ENCODE measurements around the gene SLCO3A1.

DNA sequence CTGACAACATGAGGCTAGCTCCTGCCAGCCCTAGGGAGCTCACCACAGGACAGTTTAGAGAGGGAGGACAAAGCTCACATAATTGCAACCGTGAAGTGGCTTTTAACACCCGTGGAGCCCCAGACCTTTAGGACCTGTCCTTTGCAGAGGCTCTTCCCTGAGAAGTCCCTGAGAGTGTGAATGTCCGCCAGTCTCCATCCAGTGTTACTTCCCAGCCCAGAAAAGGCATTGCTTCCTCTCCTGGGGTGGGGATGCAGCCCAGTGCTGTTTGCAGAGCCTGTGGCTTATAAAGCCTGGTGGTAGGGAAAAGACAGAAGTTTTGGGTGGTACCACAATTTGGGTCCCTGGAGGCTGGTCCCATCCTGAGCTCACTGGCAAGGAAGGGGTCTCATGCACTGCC lies 182.0 kb downstream of the SLCO3A1 start:
- TF ChIP-seq, protein P1, sequence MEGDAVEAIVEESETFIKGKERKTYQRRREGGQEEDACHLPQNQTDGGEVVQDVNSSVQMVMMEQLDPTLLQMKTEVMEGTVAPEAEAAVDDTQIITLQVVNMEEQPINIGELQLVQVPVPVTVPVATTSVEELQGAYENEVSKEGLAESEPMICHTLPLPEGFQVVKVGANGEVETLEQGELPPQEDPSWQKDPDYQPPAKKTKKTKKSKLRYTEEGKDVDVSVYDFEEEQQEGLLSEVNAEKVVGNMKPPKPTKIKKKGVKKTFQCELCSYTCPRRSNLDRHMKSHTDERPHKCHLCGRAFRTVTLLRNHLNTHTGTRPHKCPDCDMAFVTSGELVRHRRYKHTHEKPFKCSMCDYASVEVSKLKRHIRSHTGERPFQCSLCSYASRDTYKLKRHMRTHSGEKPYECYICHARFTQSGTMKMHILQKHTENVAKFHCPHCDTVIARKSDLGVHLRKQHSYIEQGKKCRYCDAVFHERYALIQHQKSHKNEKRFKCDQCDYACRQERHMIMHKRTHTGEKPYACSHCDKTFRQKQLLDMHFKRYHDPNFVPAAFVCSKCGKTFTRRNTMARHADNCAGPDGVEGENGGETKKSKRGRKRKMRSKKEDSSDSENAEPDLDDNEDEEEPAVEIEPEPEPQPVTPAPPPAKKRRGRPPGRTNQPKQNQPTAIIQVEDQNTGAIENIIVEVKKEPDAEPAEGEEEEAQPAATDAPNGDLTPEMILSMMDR (IDR thresholded peaks at IDR 0.05), result no peak
- no peak for TF ChIP-seq RORB (CRISPR knock-in tag; IDR thresholded peaks at IDR 0.05)
- TF ChIP-seq, protein P2, sequence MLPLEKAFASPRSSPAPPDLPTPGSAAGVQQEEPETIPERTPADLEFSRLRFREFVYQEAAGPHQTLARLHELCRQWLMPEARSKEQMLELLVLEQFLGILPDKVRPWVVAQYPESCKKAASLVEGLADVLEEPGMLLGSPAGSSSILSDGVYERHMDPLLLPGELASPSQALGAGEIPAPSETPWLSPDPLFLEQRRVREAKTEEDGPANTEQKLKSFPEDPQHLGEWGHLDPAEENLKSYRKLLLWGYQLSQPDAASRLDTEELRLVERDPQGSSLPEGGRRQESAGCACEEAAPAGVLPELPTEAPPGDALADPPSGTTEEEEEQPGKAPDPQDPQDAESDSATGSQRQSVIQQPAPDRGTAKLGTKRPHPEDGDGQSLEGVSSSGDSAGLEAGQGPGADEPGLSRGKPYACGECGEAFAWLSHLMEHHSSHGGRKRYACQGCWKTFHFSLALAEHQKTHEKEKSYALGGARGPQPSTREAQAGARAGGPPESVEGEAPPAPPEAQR (CRISPR knock-in tag; IDR thresholded peaks at IDR 0.05), result no peak
- no peak for TF ChIP-seq RELA (CRISPR knock-in tag; IDR thresholded peaks at IDR 0.05; ENCODE audit: borderline replicate concordance)
- TF ChIP-seq ZNF232 (CRISPR knock-in tag; IDR thresholded peaks at IDR 0.05), result no peak
